ENCODE data around the gene MICALL1. TPM values are rescaled to one million over a fixed set of nuclear protein-coding genes. Genes with fewer than 3 reads are reported as not detected.

Gene MICALL1
- total and polyA plus RNA-seq, 2 of the 13 experiments (the other 11 are each of a cell fraction or from before 2014, with no cell fraction given): 7.6 to 10.6 TPM

GRCh38 chr22:37967637-37968451 is 61.7 kb downstream of the MICALL1 start:
- H3K36me3 ChIP-seq (replicated peaks in 1 of 2; ENCODE audit: control insufficient read depth in 1 of 2, insufficient read depth in 2 of 2, low read length in 2 of 2): peaks cover 14 to 29% of the 10 kb centered on the region in 2 experiments
- in situ Hi-C loops (cut with HindIII; ENCODE audit: extremely low pct_ligation_motif_present, low pct_unique_long_range_greater_than_20kb): no loop called here
- peak overlapping the region; percentile 70 for H3K27ac ChIP-seq (ENCODE audit: extremely low read length, insufficient read depth, low read length)
- TF ChIP-seq PATZ1 (CRISPR knock-in tag; IDR thresholded peaks at IDR 0.05) (0 out of 2 replicates have a peak, but pooled peaks have one; percentile 18), ELF4 (CRISPR knock-in tag; IDR thresholded peaks at IDR 0.05; ENCODE audit: borderline replicate concordance) (no peak), TBX3 (IDR thresholded peaks at IDR 0.05; ENCODE audit: borderline replicate concordance) (no peak), ZNF768 (CRISPR knock-in tag; IDR thresholded peaks at IDR 0.05) (no peak), RELA (CRISPR knock-in tag; IDR thresholded peaks at IDR 0.05) (no peak), AGO2 (optimal IDR thresholded peaks at IDR 0.05; ENCODE audit: low read depth, low read length) (peak; percentile 14), ZNF775 (CRISPR knock-in tag; IDR thresholded peaks at IDR 0.05; ENCODE audit: borderline replicate concordance) (no peak), RXRB (CRISPR knock-in tag; IDR thresholded peaks at IDR 0.05; ENCODE audit: borderline replicate concordance) (no peak), ZBTB34 (CRISPR knock-in tag; IDR thresholded peaks at IDR 0.05) (no peak), ZNF496 (CRISPR knock-in tag; IDR thresholded peaks at IDR 0.05; ENCODE audit: insufficient replicate concordance) (no peak), JDP2 (CRISPR knock-in tag; IDR thresholded peaks at IDR 0.05; ENCODE audit: borderline replicate concordance) (no peak), SP140L (CRISPR knock-in tag; IDR thresholded peaks at IDR 0.05; ENCODE audit: borderline replicate concordance) (no peak), ZNF543 (CRISPR knock-in tag; IDR thresholded peaks at IDR 0.05) (0 out of 2 replicates have a peak, but pooled peaks have one; percentile 9), HNF4G (IDR thresholded peaks at IDR 0.05; ENCODE audit: borderline replicate concordance, low read depth, low read length) (no peak), HNF4G (CRISPR knock-in tag; IDR thresholded peaks at IDR 0.05; ENCODE audit: borderline replicate concordance, low read depth) (no peak), SP1 (IDR thresholded peaks at IDR 0.05) (no peak), SP1 (CRISPR knock-in tag; IDR thresholded peaks at IDR 0.05) (no peak), DNMT1 (CRISPR knock-in tag; IDR thresholded peaks at IDR 0.05) (no peak), NR2F1 (CRISPR knock-in tag; IDR thresholded peaks at IDR 0.05) (no peak), XBP1 (CRISPR knock-in tag; IDR thresholded peaks at IDR 0.05) (no peak)
- H3K9ac ChIP-seq (ENCODE audit: insufficient read depth, low read depth, low read length): peak overlapping the region; percentile 42
- H3K4me3 ChIP-seq (replicated peaks in 1 of 3; ENCODE audit: insufficient read depth in 1 of 3, low read depth in 2 of 3, low read length in 3 of 3): peak overlapping the region in 1 of 3 experiments; percentile 25; a peak in 1 of 6 replicates
- H3K27me3 ChIP-seq (ENCODE audit: control insufficient read depth in 1 of 2, insufficient read depth in 2 of 2, low read length in 2 of 2): no peaks in the 10 kb centered on the region
- CTCF ChIA-PET (ENCODE audit: low intra/inter-chr PET ratio, low total read pairs): no interaction called here
- FAIRE-seq (no peak), DNase-seq (ENCODE audit: low spot score) (no peak), ATAC-seq (peak; percentile 8)
- POLR2A ChIA-PET: no interaction called here
- 91% methylated on average over 12 of the region's 14 CpGs for WGBS (ENCODE audit: low lambda C conversion rate)
- no peak overlapping the region for H2AFZ ChIP-seq (ENCODE audit: low read length)
- no peaks in the 10 kb centered on the region for H4K20me1 ChIP-seq (ENCODE audit: insufficient read depth, low read length)
- peak overlapping the region; percentile 59 for H3K4me2 ChIP-seq (ENCODE audit: low read depth, low read length)
- intact Hi-C loops (cut with micrococcal nuclease; ENCODE audit: unreplicated experiment): loop anchor here (5.0 kb wide), 1 partner anchor 36 kb away; no protein-coding TSS in a partner anchor
- H3K79me2 ChIP-seq (ENCODE audit: insufficient read depth, low read length): peaks cover 2% of the 10 kb centered on the region
- no peaks in the 10 kb centered on the region for H3K9me3 ChIP-seq (ENCODE audit: low read length)
- BruUV-seq (replicated peaks): no TSS peak
- H3K4me1 ChIP-seq (ENCODE audit: insufficient read depth, low read length): peaks cover 76% of the 10 kb centered on the region
